ENCODE results near the gene PPP2R5E. TPM values are rescaled to one million over a fixed set of nuclear protein-coding genes. Genes with fewer than 3 reads are reported as not detected.

PPP2R5E gene
- total and polyA plus RNA-seq, 2 of the 8 experiments (the other 6 are each of a cell fraction or from before 2014, with no cell fraction given), result 6.8 to 64.6 TPM

GRCh38 chr14:63523735-63524426, 19.3 kb downstream of the PPP2R5E start:
- DNase-seq (ENCODE audit: low read depth in 1 of 2, low spot score in 2 of 2) (no peak), FAIRE-seq (no peak)
- no peak overlapping the region for H2BK120ac ChIP-seq (replicated peaks; ENCODE audit: low read depth, low read length)
- peaks cover 0 to 56% of the 10 kb centered on the region in 2 experiments; a peak in 3 of 4 replicates for H3K79me2 ChIP-seq (ENCODE audit: control insufficient read depth in 1 of 2, insufficient read depth in 2 of 2, low read length in 2 of 2)
- no peak overlapping the region for H2BK12ac ChIP-seq (ENCODE audit: low read depth, low read length)
- H3K23me2 ChIP-seq (ENCODE audit: low read depth, low read length), result no peaks in the 10 kb centered on the region
- H3K56ac ChIP-seq (replicated peaks; ENCODE audit: insufficient read length, low read depth, low read length), result no peak overlapping the region
- H2BK15ac ChIP-seq (ENCODE audit: low read length), result no peak overlapping the region
- no peak overlapping the region for H3K4me2 ChIP-seq (ENCODE audit: insufficient read depth in 1 of 2, low read depth in 2 of 2, low read length in 2 of 2)
- no peak overlapping the region for H3K4ac ChIP-seq (replicated peaks; ENCODE audit: insufficient read length, low read depth, low read length)
- no peak overlapping the region for H3K4me3 ChIP-seq (ENCODE audit: extremely low read depth in 1 of 4, insufficient read depth in 2 of 4, low read depth in 3 of 4, low read length in 4 of 4)
- H3K36me3 ChIP-seq (ENCODE audit: control insufficient read depth in 2 of 4, insufficient read depth in 4 of 4, low read length in 3 of 4), result peaks cover 0 to 7% (median 2%) of the 10 kb centered on the region in 4 experiments; a peak in 4 of 8 replicates
- no peak overlapping the region for H2BK20ac ChIP-seq (ENCODE audit: low read length)
- H2AK5ac ChIP-seq (ENCODE audit: low read depth, low read length), result no peak overlapping the region
- no peak overlapping the region for H4K91ac ChIP-seq (replicated peaks; ENCODE audit: insufficient read length, low read length)
- peaks cover 4% of the 10 kb centered on the region; the same call in 1 of the 2 replicates for H3K79me1 ChIP-seq (ENCODE audit: low read depth, low read length)
- ChIA-PET POLR2A (ENCODE audit: partially characterized antibody) (interaction anchor here (1.2 to 2.0 kb wide), 2 partner anchors 13 to 19 kb away, joined by 4 read pairs; partner anchors contain the start of gene PPP2R5E), CTCF (ENCODE audit: partially characterized antibody) (interaction anchor here (0.8 kb wide), 1 partner anchor 85 kb away, joined by 3 read pairs; no protein-coding TSS in a partner anchor)
- H3K4me1 ChIP-seq (replicated peaks in 1 of 4; ENCODE audit: control insufficient read depth in 3 of 4, insufficient read depth in 4 of 4, low read length in 3 of 4), result no peaks in the 10 kb centered on the region
- WGBS, 2 experiments (ENCODE audit: extremely low coverage in 1 of 2, insufficient coverage in 1 of 2, insufficient read length in 1 of 2, insufficient replicate concordance in 2 of 2, low coverage in 1 of 2, low lambda C conversion rate in 2 of 2, missing lambda C conversion rate in 1 of 2), result 91% methylated on average over 4 of the region's 4 CpGs; no CpG with 5 or more reads in 1 of the 2 experiments
- H4K8ac ChIP-seq (ENCODE audit: extremely low read depth, insufficient read depth, low read length), result no peak overlapping the region
- H3K23ac ChIP-seq (ENCODE audit: insufficient read length), result no peak overlapping the region
- H3K18ac ChIP-seq (ENCODE audit: extremely low read depth, low read length), result no peak overlapping the region
- H3K9me3 ChIP-seq (ENCODE audit: insufficient read depth in 2 of 2, low read depth in 1 of 2, low read length in 1 of 2), result peaks cover 0 to 6% of the 10 kb centered on the region in 2 experiments; a peak in 2 of 4 replicates
- H3K27me3 ChIP-seq (replicated peaks in 1 of 4; ENCODE audit: control insufficient read depth in 3 of 4, extremely low read depth in 1 of 4, insufficient read depth in 3 of 4, low read length in 3 of 4), result no peaks in the 10 kb centered on the region
- H3K27ac ChIP-seq (ENCODE audit: low read depth, low read length), result no peak overlapping the region
- H4K20me1 ChIP-seq (replicated peaks in 1 of 2; ENCODE audit: control insufficient read depth in 1 of 2, insufficient read depth in 2 of 2, low read length in 2 of 2), result no peaks in the 10 kb centered on the region
- H3K14ac ChIP-seq (ENCODE audit: insufficient read length), result no peak overlapping the region
- no peak overlapping the region for H2AFZ ChIP-seq (ENCODE audit: low read length)
- H3K9ac ChIP-seq (replicated peaks in 1 of 4; ENCODE audit: extremely low read depth in 1 of 4, low read depth in 3 of 4, low read length in 3 of 4), result no peak overlapping the region
- H4K5ac ChIP-seq (ENCODE audit: insufficient read length, low read depth, low read length), result no peak overlapping the region
- H2BK5ac ChIP-seq (ENCODE audit: low read depth, low read length), result no peak overlapping the region
- TF ChIP-seq KDM1A (IDR thresholded peaks at IDR 0.05; ENCODE audit: borderline replicate concordance, low read length), result no peak
- no peak for TF ChIP-seq ZNF274 (IDR thresholded peaks at IDR 0.05; ENCODE audit: borderline replicate concordance, extremely low read depth, low read length)
- TF ChIP-seq RXRA (IDR thresholded peaks at IDR 0.05; ENCODE audit: insufficient read depth, low read depth, low read length), result no peak
- TF ChIP-seq CBX8 (IDR thresholded peaks at IDR 0.05; ENCODE audit: borderline replicate concordance, low read depth, low read length), result no peak
- TF ChIP-seq POLR2A (IDR thresholded peaks at IDR 0.05; ENCODE audit: control extremely low read depth in 1 of 2, low read depth in 2 of 2, low read length in 2 of 2), result no peak
- no peak for TF ChIP-seq MAX (IDR thresholded peaks at IDR 0.05)
- TF ChIP-seq HDAC6 (IDR thresholded peaks at IDR 0.05; ENCODE audit: low read depth, low read length), result no peak
- no peak for TF ChIP-seq GABPA (IDR thresholded peaks at IDR 0.05; ENCODE audit: borderline replicate concordance, insufficient read depth, low read length)
- TF ChIP-seq POU5F1 (IDR thresholded peaks at IDR 0.05; ENCODE audit: low read depth, low read length), result no peak
- no peak for TF ChIP-seq CEBPB (IDR thresholded peaks at IDR 0.05; ENCODE audit: low read depth, low read length)

Data from H1 (cell line).